Panc1 (cell line): ENCODE results near the gene IBA57. TPM values are rescaled to one million over a fixed set of nuclear protein-coding genes. Genes with fewer than 3 reads are reported as not detected.

Experiments used
- ATAC-seq: fragments of 200-7000 bp; cut with Tn5 transposase; 2 replicates; pipeline ENCODE4 v1.9.1; 2020; ENCODE audit warnings: mild to moderate bottlenecking, moderate library complexity
- BruUV-seq: library from RNA; stranded (reverse); fragments of 400-500 nt; replicated peaks from 2 replicates; lab custom pipeline; 2021; lab: Mats Ljungman, UMichigan
- CTCF ChIA-PET: fragments of 300-600 bp; sonication (Branson Sonifier 250); formaldehyde crosslinking; loops from one replicate; lab custom pipeline; 2022; ENCODE audit warnings: antibody characterized with exemption; lab: Charles Lee
- POLR2A ChIA-PET: fragments of 300-600 bp; sonication (Branson Sonifier 250); formaldehyde crosslinking; loops from one replicate; lab custom pipeline; 2022; ENCODE audit warnings: antibody characterized with exemption; lab: Charles Lee
- DNase-seq: peaks from one replicate; pipeline ENCODE4 v3.0.0-alpha.2; 2010; ENCODE audit warnings: low read depth, low spot score
- H3K27ac ChIP-seq: 2 replicates; pipeline ENCODE4 v1.5.1; 2011; ENCODE audit warnings: mild to moderate bottlenecking, low read length, inconsistent platforms
- H3K27me3 ChIP-seq: fragments of 200-500 bp; sonication (Bioruptor generic); 2 replicates; pipeline ENCODE4 v1.6.0; 2014; ENCODE audit warnings: low read length, inconsistent platforms; ENCODE audit not compliant: control insufficient read depth, insufficient read depth
- H3K36me3 ChIP-seq: fragments of 200-500 bp; sonication (Bioruptor generic); 2 replicates; pipeline ENCODE4 v1.5.1; 2014; ENCODE audit warnings: inconsistent platforms, mild to moderate bottlenecking, low read length, moderate library complexity; ENCODE audit not compliant: control insufficient read depth, insufficient read depth
- H3K4me1 ChIP-seq: 2 replicates; pipeline ENCODE4 v1.5.1; 2011; ENCODE audit warnings: inconsistent platforms, mild to moderate bottlenecking, low read length, moderate library complexity; ENCODE audit not compliant: control insufficient read depth, insufficient read depth
- H3K4me3 ChIP-seq, 2 experiments: 2 replicates each; pipeline ENCODE4 v1.5.1; 2011 to 2012; ENCODE audit warnings: low read depth in 2 of 2, low read length in 2 of 2, mild to moderate bottlenecking in 2 of 2, inconsistent platforms in 1 of 2, moderate library complexity in 1 of 2
- H3K9me3 ChIP-seq: fragments of 200-500 bp; sonication (Bioruptor generic); 2 replicates; pipeline ENCODE4 v1.5.1; 2014; ENCODE audit warnings: low read depth, mild to moderate bottlenecking, inconsistent platforms, low read length, moderate library complexity; ENCODE audit not compliant: control insufficient read depth, insufficient read depth
- CTCF ChIP-seq: fragments of 450-650 bp; IDR thresholded peaks from 2 replicates; pipeline ENCODE4 v1.5.1; 2017; ENCODE audit warnings: mild to moderate bottlenecking
- POLR2AphosphoS5 ChIP-seq: IDR thresholded peaks from 2 replicates; pipeline ENCODE4 v1.6.1; 2012; ENCODE audit warnings: mild to moderate bottlenecking, low read depth, low read length, moderate library complexity
- REST ChIP-seq, 2 experiments: IDR thresholded peaks; 2 replicates each; pipeline ENCODE4 v1.6.1; 2011 to 2012; ENCODE audit warnings: low read depth in 2 of 2, control low read depth in 1 of 2, low read length in 1 of 2, mild to moderate bottlenecking in 1 of 2, moderate library complexity in 1 of 2; ENCODE audit not compliant: insufficient read depth in 1 of 2
- SIN3A ChIP-seq: IDR thresholded peaks from 2 replicates; pipeline ENCODE4 v1.6.1; 2012; ENCODE audit warnings: low read depth, mild to moderate bottlenecking, low read length, moderate library complexity, borderline replicate concordance; ENCODE audit not compliant: insufficient read depth
- TCF7L2 ChIP-seq: IDR thresholded peaks from 2 replicates; pipeline ENCODE4 v1.6.1; 2011; ENCODE audit warnings: mild to moderate bottlenecking, low read depth, low read length, inconsistent platforms
- in situ Hi-C: cut with HindIII; loops from 2 replicates; pipeline ENCODE4 v1.10.0; 2016; ENCODE audit warnings: low sequenced_read_pairs, low pct_unique_long_range_greater_than_20kb
- intact Hi-C: fragments of 100-400 bp; cut with micrococcal nuclease; formaldehyde crosslinking; loops from one replicate; pipeline ENCODE4 v1.10.0; 2022; ENCODE audit not compliant: unreplicated experiment
- total RNA-seq: library from RNA; stranded (reverse); gene quantifications from one replicate; pipeline ENCODE4 v1.2.1, GENCODE V29; 2021; ENCODE audit not compliant: unreplicated experiment

Gene IBA57
- total RNA-seq, 1 experiment from 2014 or later = 11.3 TPM

GRCh38 chr1:228207851-228208821, 42.5 kb downstream of the IBA57 start, which contains the start of gene OBSCN:
Gene OBSCN (plus strand): TSS chr1:228208044. CDS start chr1:228211784, 3,740 bp downstream.
- no peak for ATAC-seq
- in situ Hi-C loops = no loop called here
- no peak within 1 kb of the TSS for H3K4me3 ChIP-seq
- no peaks in the 10 kb centered on the region for H3K27me3 ChIP-seq
- TF ChIP-seq TCF7L2 (no peak), POLR2AphosphoS5 (no peak), CTCF (no peak), REST (IDR thresholded peaks at IDR 0.05; ENCODE audit: insufficient read depth in 1 of 2, low read depth in 2 of 2, low read length in 1 of 2) (no peak), SIN3A (no peak)
- intact Hi-C loops = no loop called here
- POLR2A ChIA-PET = no interaction called here
- H3K27ac ChIP-seq = no peak within 1 kb of the TSS
- no peak for DNase-seq
- peaks cover 12% of the 10 kb centered on the region; the same call in 1 of the 2 replicates for H3K4me1 ChIP-seq
- H3K36me3 ChIP-seq = no peaks in the 10 kb centered on the region
- CTCF ChIA-PET = no interaction called here
- H3K9me3 ChIP-seq = no peaks in the 10 kb centered on the region
- BruUV-seq = no TSS peak

GRCh38 chr1:228208831-228209551, 43.4 kb downstream of the IBA57 start:
- Histone ChIP-seq H3K27ac (no peak overlapping the region), H3K4me3 (no peak overlapping the region), H3K9me3 (no peaks in the 10 kb centered on the region), H3K4me1 (peaks cover 12% of the 10 kb centered on the region; the same call in 1 of the 2 replicates), H3K36me3 (no peaks in the 10 kb centered on the region), H3K27me3 (no peaks in the 10 kb centered on the region)
- ChIA-PET POLR2A (no interaction called here), CTCF (no interaction called here)
- in situ Hi-C loops (no loop called here), intact Hi-C loops (no loop called here)
- TF ChIP-seq REST (IDR thresholded peaks at IDR 0.05; ENCODE audit: insufficient read depth in 1 of 2, low read depth in 2 of 2, low read length in 1 of 2) (no peak), SIN3A (no peak), CTCF (no peak), POLR2AphosphoS5 (no peak), TCF7L2 (no peak)
- no peak for ATAC-seq
- no TSS peak for BruUV-seq
- DNase-seq = no peak
